GM18499 (cell line): ENCODE measurements around the gene RRAGB.
A peak's percentile ranks its signal among the peaks of the same experiment; 100 is the strongest.
"Not testable (repeated sequence)": the region's sequence is repeated elsewhere in the genome, so short reads cannot be mapped to it uniquely, and the experiment has no call there.

Experiments used
- ATAC-seq: cut with Tn5 transposase; IDR thresholded peaks from one replicate; pipeline ENCODE4 v1.9.1; 2021; ENCODE audit warnings: moderate number of reproducible peaks; ENCODE audit not compliant: insufficient read depth, unreplicated experiment

Gene RRAGB, protein sequence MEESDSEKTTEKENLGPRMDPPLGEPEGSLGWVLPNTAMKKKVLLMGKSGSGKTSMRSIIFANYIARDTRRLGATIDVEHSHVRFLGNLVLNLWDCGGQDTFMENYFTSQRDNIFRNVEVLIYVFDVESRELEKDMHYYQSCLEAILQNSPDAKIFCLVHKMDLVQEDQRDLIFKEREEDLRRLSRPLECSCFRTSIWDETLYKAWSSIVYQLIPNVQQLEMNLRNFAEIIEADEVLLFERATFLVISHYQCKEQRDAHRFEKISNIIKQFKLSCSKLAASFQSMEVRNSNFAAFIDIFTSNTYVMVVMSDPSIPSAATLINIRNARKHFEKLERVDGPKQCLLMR

DNA sequence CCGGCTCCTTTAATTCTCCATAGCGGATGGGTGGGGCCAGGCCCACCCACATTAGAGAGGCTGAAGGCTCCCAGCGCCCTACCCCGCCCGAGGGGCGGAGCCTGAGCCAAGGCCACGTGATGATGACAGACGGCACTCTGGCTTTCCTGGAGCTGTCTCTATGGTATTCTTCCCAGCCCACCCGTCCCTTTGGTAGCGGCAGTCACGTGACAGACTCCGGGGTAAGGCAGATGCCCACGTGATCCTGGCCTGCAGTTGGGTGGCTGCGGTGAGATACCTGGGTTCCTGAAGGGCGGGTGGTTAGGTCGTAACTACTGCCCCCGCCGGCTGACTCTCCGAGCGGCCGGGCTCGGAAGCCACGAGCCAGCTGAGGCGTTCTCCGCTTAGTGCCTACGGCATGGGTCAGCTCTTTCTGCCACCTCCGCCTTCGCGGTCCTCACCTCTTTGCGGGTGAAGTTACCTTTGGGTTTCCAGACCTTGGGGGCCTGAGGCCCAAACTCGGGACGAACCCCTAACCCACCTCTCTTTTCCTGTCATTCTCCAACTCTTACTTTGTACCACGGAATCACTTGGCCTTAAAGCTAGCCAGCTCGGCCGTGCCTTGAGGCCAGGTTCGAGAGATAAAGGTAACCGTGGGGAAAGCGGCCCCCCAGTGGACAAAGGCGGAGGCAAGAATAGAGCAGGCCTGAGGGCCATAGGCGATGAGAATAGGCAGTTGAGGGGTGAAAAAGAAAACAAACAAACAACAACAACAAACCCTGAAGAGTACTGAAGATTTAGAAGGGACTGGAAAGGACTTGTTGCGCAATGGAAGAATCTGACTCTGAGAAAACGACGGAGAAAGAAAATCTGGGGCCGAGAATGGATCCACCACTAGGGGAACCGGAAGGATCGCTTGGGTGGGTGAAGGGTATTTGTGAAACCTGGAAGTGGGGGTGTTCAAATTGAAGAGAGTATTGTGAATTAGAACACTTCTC lies at the start of gene RRAGB:
TSS of gene RRAGB (plus strand) at position 229 of the 977 bp plus-strand sequence. CDS start at position 808, 579 bp downstream.
- peak; percentile 88 for ATAC-seq

DNA sequence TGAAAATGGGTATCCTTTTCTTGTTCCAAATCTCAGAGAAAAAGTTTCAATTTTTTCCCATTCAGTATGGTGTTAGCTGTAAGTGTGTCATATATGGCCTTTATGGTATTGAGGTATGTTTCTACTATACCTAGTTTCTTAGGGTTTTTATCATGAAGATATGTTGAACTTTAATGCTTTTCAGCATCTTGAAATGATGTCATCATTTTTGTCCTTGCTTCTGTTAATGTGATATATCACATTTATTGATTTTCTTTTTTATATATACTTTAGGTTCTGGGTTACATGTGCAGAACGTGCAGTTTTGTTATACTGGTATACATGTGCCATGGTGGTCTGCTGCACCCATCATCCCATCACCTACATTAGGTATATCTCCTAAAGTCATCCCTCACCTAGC lies 49.5 kb upstream of the RRAGB start:
- ATAC-seq, result no peak

DNA sequence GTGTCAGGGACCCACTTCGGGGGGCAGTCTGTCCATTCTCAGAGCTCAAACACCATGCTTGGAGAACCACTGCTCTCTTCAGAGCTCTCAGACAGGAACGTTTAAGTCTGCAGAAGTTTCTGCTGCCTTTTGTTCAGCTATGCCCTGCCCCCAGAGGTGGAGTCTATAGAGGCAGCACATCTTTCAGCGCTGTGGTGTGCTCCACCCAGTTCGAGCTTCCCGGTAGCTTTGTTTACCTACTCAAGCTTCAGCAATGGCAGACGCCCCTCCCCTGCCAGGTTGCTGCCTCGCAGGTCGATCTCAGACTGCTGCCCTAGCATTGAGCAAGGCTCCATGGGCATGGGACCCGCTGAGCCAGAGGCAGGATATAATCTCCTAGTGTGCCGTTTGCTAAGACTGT lies 29.0 kb upstream of the RRAGB start:
- ATAC-seq, result not testable (repeated sequence)

DNA sequence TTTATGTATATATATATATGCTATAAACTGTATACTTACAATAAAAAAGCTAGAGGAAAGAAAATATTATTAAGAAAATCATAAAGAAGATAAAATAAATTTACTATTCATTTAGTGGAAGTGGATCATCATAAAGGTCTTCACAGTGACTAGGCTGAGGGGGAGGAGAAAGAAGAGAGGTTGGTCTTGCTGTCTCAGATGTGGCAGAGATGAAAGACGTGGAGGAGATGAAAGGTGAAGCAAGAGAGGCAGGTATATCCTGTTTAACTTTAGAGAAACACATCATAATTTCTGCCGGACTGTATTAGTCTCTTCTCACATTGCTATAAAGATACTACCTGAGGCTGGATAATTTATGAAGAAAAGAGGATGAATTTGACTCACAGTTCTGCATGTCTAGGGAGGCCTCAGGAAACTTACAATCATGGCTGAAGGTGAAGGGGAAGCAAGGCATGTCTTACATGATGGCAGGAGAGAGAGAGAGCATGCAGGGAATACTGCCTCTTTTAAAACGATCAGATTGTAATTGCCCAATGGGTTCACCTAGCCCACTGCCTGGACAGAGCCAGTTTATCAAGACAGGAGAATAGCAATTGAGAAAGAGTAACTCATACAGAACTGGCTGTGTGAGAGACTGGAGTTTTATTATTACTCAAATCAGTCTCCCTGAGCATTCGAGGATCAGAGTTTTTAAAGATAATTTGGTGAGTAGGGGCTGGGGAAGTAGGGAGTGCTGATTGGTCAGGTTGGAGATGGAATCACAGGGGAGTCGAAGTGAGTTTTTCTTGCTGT lies 22.1 kb upstream of the RRAGB start:
- ATAC-seq, result no peak

DNA sequence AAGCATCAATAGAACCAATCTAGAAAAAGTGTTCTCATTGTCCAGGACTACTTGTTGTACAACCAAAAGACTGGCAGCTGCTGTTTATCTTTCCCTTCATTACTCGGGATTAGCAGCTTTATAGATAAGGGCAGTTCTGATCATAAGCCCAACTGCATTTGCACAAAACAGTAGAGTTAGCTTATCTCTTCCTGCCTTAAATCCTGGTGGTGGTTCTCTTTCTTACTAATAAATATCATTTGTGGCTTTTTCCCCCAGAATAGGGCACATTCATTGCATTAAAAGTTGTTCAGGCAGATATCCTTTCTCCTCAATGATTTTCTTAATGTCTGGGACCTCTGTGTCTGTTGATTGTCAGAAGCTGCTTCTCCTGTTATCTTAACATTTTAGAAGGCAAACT lies 20.2 kb upstream of the RRAGB start:
- ATAC-seq, result no peak

DNA sequence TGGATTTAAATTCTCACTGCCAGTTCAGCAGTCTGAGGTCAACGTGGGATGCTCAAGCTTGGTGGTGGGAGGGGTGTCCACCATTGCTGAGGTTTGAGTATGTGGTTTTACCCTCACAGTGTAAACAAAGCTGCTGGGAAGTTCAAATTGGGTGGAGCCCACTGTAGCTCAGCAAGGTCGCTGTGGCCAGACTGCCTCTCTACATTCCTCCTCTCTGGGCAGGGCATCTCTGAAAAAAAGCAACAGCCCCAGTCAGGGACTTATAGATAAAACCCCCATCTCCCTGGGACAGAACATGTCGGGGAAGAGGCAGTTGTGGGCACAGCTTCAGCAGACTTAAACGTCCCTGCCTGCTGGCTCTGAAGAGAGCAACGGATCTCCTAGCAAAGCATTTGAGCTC lies 14.9 kb upstream of the RRAGB start:
- no peak for ATAC-seq

DNA sequence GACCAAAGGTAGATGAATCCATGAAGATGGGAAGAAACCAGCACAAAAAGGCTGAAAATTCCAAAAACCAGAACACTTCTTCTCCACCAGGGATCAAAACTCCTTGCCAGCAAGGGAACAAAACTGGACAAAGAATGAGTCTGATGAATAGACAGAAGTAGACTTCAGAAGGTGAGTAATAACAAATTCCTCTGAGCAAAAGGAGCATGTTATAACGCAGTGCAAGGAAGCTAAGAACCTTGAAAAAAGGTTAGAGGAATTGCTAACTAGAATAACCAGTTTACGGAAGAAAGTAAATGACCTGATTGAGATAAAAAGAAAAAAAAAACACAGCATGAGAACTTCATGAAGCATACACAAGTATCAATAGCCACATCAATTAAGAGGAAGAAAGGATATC lies 14.1 kb upstream of the RRAGB start:
- not testable (repeated sequence) for ATAC-seq

DNA sequence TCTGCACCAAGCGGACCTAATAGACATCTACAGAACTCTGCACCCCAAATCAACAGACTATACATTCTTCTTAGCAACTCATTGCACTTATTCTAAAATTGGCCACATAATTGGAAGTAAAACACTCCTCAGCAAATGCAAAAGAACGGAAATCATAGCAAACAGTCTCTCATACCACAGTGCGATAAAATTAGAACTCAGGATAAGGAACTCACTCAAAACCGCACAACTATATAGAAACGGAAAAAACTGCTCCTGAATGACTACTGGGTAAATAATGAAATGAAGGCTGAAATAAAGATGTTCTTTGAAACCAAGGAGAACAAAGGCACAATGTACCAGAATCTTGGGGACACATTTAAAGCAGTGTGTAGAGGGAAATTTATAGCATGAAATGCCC lies 12.5 kb upstream of the RRAGB start:
- not testable (repeated sequence) for ATAC-seq

DNA sequence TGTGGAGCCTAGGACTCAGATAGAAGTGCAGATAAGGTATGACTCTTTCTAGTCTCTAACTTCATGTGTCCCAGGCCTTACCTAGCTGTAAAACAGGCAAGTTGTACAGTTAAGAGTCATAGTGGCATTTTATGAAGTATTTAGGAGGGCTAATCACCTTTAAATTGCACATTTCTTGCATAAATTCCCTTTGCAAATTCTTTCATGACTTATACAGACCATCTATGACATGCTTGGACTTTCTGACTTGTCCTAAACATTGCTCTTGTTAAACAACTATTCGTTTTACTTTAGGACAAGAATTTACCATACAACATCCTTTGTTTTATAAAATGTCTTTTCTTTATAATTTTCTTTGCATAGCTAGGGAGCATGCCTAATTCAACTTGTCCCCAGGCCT lies 7.8 kb upstream of the RRAGB start:
- ATAC-seq, result no peak

DNA sequence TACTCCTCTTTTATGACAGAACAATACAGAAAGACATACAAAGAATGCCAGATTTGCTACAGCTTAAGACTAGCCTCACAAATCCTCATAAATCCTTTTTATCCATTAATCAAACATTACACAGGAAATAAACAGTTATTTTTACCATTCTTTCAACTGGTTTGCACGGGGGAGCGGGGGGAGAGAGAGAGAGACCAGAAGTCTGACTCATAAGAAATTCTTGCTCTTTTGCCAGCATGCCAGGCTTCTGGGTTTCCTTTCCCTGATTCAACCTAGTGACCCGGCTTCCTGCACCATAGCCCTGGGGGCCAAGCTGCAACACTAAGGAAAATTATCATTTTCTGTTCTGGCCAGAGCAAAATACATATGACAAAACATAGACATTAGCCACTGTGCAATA lies 6.8 kb upstream of the RRAGB start:
- no peak for ATAC-seq

DNA sequence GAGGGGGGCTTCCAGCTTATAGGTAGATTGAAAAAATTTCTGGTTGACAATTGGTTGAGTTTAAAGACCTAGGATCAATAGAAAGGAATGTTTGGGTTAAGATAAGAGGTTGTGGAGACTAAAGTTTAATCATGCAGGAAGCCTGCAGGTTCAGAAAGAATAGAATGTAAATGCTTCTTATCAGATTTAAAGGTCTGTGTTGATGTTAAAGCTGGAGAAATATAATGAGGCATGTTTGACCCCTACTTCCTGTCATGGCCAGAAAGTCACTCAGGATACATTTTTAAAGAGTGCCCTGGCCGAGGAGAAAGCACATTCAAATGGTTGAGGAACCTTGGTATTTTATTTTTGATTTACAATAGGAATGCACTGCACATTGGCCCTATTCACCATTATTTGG lies 3.9 kb upstream of the RRAGB start:
- ATAC-seq, result no peak

DNA sequence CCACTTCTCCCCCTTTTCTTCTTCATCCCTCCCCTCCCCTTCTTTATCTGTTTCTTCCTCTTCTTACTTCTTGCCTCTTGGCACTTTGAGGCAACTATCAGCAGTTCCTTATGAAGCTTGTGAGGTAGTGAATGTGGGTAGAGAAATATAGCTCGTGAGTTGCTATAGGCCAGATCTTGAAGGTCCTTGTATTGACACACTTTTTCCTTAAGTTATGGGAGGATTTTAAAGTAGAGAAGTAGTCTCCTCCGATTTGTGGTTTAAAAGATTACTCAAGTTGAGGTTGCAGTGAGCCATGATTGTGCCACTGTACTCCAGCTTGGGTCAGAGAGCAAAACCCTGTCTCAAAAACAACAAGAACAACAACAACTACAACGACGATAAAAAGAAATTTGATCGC lies 3.4 kb upstream of the RRAGB start:
- ATAC-seq, result no peak

DNA sequence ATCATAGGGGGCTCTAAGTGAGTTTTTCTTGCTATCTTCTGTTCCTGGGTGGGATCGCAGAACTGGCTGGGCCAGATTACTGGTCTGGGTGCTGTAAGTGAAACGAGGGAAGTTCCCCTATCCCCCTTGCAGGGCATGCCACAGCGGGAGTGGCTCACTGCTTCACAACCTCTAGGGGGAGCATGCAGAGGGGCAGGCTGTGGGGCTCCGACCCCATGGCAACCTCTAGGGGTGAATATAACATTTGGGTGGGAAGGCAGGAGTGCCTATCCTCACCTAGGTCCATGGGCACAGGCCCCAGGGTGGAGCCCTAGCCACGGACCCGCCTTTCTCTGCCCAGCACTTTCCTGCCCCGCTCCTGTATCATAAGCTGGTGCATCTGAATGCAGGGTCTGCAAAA lies 1.7 kb upstream of the RRAGB start:
- no peak for ATAC-seq

DNA sequence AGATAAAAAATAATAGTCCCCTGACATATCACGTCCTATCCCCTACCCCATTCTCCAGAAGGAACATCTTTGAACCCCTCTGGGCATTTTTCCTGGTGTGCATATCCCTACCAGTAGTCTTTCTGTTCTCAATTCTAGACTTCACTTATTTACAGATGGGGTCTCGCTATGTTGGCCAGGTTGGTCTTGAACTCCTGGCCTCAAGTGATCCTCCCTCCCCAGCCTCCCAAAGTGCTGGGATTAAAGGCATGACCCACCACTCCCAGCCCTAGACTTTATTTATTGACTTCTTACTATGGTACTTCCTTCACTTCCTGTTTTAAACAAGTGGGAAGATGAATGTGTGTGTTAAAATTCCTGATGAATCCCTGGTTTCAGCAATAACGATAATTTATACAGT lies 612 bp upstream of the RRAGB start:
- ATAC-seq, result no peak

DNA sequence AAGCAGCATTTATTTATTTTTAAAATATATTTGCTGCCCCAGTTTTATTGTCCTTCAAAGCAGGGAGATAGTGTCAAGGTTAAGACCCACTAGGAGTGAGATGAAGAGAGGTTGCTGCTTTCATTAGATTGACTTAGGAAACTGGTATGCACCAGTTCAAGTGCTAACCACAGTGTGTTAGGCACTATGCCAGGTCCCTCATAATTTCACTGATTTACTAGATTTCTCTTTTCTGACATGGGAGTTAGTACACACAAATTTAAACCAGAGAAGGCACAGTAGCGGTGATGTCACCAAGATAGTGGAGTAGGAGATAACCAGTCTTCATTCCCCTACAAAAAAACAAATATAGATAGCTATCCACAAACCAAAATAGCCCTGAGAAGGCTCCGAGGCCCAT lies 14.3 kb downstream of the RRAGB start:
- no peak for ATAC-seq

DNA sequence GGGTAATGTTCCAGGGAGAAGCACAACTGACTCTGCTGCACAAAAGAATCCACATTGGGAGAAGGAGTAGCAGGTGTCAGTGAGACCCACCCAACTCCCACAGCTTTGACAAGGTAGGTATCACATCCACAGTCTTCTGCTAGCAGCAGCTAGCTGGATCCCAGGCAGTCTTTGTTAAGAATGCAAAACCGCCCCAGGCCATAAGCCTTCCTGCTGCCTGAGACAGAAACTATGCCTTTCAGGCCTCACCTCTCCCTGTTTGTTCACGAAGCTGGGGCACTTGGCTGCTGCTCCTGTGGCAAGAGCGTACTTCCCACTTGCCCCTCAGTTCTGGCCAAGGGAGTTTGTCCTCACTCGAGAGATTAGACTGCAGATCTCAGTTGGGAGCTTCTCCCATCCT lies 21.4 kb downstream of the RRAGB start:
- no peak for ATAC-seq

DNA sequence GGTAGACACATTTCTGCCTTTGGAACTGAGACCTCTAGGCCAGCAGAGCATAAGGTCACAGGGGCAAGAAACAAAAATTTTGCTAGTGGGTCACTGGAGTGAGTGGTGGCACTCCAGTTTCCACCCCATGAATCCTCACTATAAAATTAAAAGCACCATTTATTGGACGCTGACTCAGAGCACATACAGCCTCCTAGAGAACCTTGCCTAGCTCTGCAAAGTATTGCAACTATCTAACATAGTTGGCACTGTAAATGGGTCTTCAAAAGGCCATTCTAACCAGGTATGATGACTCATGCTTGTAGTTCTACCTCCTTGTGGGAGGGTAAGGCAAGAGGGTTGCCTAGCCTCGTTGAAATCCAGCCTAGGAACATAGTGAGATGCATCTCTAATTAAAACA lies 25.1 kb downstream of the RRAGB start:
- no peak for ATAC-seq

DNA sequence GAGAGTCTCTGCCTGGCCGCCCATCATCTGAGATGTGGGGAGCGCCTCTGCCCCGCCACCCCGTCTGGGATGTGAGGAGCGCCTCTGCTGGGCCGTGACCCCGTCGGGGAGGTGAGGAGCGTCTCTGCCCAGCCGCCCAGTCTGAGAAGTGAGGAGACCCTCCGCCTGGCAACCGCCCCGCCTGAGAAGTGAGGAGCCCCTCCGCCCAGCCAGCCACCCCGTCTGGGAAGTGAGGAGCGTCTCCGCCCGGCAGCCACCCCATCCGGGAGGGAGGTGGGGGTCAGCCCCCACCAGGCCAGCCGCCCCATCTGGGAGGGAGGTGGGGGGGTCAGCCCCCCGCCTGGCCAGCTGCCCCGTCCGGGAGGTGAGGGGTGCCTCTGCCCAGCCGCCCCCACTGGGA lies 30.9 kb downstream of the RRAGB start:
- ATAC-seq, result not testable (repeated sequence)

DNA sequence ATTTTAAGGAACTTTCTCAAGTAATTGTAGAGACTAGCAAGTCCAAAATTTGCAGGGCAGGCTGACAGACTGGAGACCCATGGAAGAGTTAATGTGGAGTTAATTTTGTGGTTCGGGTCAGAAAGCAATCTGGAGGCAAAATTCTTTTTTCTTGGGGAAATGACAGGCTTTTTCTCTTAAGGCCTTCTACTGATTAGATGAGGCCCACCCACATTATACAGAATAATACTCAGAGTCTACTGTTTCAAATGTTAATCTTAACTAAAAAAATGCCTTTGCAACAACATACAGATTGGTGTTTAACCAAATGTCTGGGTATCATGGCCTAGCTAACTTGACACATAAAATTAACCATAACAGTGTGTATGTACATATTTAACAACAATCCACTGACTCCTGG lies 32.7 kb downstream of the RRAGB start:
- no peak for ATAC-seq

DNA sequence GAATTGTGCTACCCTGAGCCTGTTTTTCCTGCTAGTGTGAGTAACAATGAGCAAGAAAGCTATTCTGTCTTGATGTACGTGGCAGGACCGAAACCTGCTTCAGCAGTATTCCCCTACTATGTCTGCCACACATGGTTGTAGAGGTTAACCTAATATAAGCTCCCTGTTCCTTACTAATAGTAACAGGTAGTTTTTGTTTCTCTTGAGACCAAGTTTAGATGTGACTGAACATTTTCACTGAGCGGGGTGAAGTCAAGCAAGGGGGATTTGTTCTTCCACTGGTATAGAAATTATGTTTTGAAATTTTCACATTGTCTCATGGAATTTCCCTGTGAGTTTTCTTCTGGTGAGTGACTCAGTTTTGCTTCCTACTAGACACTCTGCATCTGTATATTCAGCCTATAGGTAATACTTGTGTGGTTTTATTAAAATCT lies 37.3 kb downstream of the RRAGB start:
- peak; percentile 95 for ATAC-seq

DNA sequence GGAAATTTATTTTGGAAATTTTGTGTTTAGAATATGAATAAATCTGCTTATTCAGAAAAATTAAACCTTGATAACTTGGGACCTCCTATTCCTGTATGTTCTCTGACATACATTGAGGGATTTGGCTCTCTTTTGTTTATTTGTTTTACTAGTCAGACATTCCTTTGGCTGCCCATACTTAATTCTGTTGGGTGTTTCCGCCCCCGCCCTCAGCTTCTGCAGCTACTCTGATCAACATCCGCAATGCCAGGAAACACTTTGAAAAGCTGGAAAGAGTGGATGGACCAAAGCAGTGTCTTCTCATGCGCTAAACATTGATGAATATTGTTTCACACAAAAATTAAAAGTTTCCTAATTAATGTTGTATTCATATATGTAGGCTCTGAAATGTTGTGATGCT lies 40.5 kb downstream of the RRAGB start:
- ATAC-seq, result no peak
